IMR-90 (cell line): ENCODE measurements around the gene CPSF4L. TPM values are rescaled to one million over a fixed set of nuclear protein-coding genes. Genes with fewer than 3 reads are reported as not detected.

Experiments used
- ATAC-seq: fragments of 200-7000 bp; cut with Tn5 transposase; 2 replicates; pipeline ENCODE4 v1.9.1; 2020; ENCODE audit warnings: low read depth, mild to moderate bottlenecking, moderate library complexity
- BruUV-seq: library from RNA; stranded (reverse); fragments of 400-500 nt; replicated peaks from 2 replicates; lab custom pipeline; 2021; lab: Mats Ljungman, UMichigan
- CTCF ChIA-PET: fragments of 300-600 bp; formaldehyde crosslinking; extraction: SDS; loops from one replicate; lab custom pipeline; 2021; ENCODE audit warnings: antibody characterized with exemption; lab: Yijun Ruan, JAX
- POLR2A ChIA-PET: fragments of 300-600 bp; sonication (Branson Sonifier 250); formaldehyde crosslinking; loops from one replicate; lab custom pipeline; 2022; ENCODE audit warnings: antibody characterized with exemption; ENCODE audit not compliant: unreplicated experiment; lab: Charles Lee
- DNase-seq: peaks from one replicate; pipeline ENCODE4 v3.0.0; 2013
- H2AFZ ChIP-seq: replicated peaks from 2 replicates; pipeline ENCODE3; 2013; ENCODE audit warnings: low read length, mild to moderate bottlenecking; ENCODE audit not compliant: poor library complexity
- H2AK5ac ChIP-seq: 2 replicates; pipeline ENCODE4 v1.6.1; 2013; ENCODE audit warnings: low read depth, low read length, inconsistent platforms
- H2AK9ac ChIP-seq: replicated peaks from 2 replicates; pipeline ENCODE3; 2013; ENCODE audit warnings: mild to moderate bottlenecking, low read depth, low read length, moderate library complexity; ENCODE audit not compliant: poor library complexity
- H2BK120ac ChIP-seq: 2 replicates; pipeline ENCODE4 v1.6.1; 2013; ENCODE audit warnings: low read depth, low read length, inconsistent platforms
- H2BK15ac ChIP-seq: 3 replicates; pipeline ENCODE4 v1.6.1; 2013; ENCODE audit warnings: low read depth, low read length, inconsistent platforms
- H2BK20ac ChIP-seq: 2 replicates; pipeline ENCODE4 v1.6.1; 2013; ENCODE audit warnings: low read depth, mild to moderate bottlenecking, inconsistent platforms, low read length, moderate library complexity
- H2BK5ac ChIP-seq: 2 replicates; pipeline ENCODE4 v1.6.1; 2013; ENCODE audit warnings: mild to moderate bottlenecking, low read depth, low read length, inconsistent platforms; ENCODE audit not compliant: poor library complexity, severe bottlenecking
- H3K14ac ChIP-seq: replicated peaks from 2 replicates; pipeline ENCODE4 v1.6.1; 2013; ENCODE audit warnings: low read depth, low read length, inconsistent platforms
- H3K18ac ChIP-seq: 2 replicates; pipeline ENCODE4 v1.6.1; 2013; ENCODE audit warnings: low read depth, low read length, control low read depth
- H3K23ac ChIP-seq: 2 replicates; pipeline ENCODE4 v1.6.1; 2013; ENCODE audit warnings: low read depth, low read length, inconsistent platforms
- H3K27ac ChIP-seq: 2 replicates; pipeline ENCODE4 v1.5.1; 2013; ENCODE audit warnings: mild to moderate bottlenecking, control low read depth, low read length; ENCODE audit not compliant: insufficient read depth
- H3K27me3 ChIP-seq: 2 replicates; pipeline ENCODE4 v1.6.1; 2013; ENCODE audit warnings: low read length; ENCODE audit not compliant: control insufficient read depth, insufficient read depth
- H3K36me3 ChIP-seq: 2 replicates; pipeline ENCODE4 v1.6.1; 2013; ENCODE audit warnings: low read length, mixed read lengths; ENCODE audit not compliant: control insufficient read depth, insufficient read depth
- H3K4ac ChIP-seq: 2 replicates; pipeline ENCODE4 v1.6.1; 2013; ENCODE audit warnings: low read depth, low read length, inconsistent platforms
- H3K4me1 ChIP-seq: 2 replicates; pipeline ENCODE4 v1.6.1; 2013; ENCODE audit warnings: low read length, mixed read lengths; ENCODE audit not compliant: control insufficient read depth, insufficient read depth
- H3K4me2 ChIP-seq: 2 replicates; pipeline ENCODE4 v1.6.1; 2013; ENCODE audit warnings: low read depth, mild to moderate bottlenecking, control low read depth, low read length, moderate library complexity
- H3K4me3 ChIP-seq: 2 replicates; pipeline ENCODE4 v1.5.1; 2013; ENCODE audit warnings: low read depth, mild to moderate bottlenecking, control low read depth, low read length, moderate library complexity; ENCODE audit not compliant: insufficient read depth
- H3K56ac ChIP-seq: 2 replicates; pipeline ENCODE4 v1.6.1; 2013; ENCODE audit warnings: low read length, inconsistent platforms; ENCODE audit not compliant: insufficient read depth; ENCODE audit errors: extremely low read depth
- H3K79me1 ChIP-seq, 2 experiments: 2 replicates each; pipeline ENCODE4 v1.6.1; 2013; ENCODE audit warnings: low read length in 2 of 2, inconsistent platforms in 1 of 2, low read depth in 1 of 2
- H3K9ac ChIP-seq: 2 replicates; pipeline ENCODE4 v1.6.1; 2013; ENCODE audit warnings: low read depth, low read length, control low read depth
- H3K9me1 ChIP-seq: 2 replicates; pipeline ENCODE4 v1.6.1; 2013; ENCODE audit warnings: low read length, inconsistent platforms; ENCODE audit not compliant: insufficient read depth
- H3K9me3 ChIP-seq: 2 replicates; pipeline ENCODE4 v1.6.1; 2013; ENCODE audit warnings: low read length; ENCODE audit not compliant: control insufficient read depth, insufficient read depth
- H4K20me1 ChIP-seq: 2 replicates; pipeline ENCODE4 v1.6.1; 2013; ENCODE audit warnings: low read length, inconsistent platforms; ENCODE audit not compliant: insufficient read depth
- H4K5ac ChIP-seq: 2 replicates; pipeline ENCODE4 v1.6.1; 2013; ENCODE audit warnings: mild to moderate bottlenecking, low read depth, low read length, control low read depth
- H4K8ac ChIP-seq, 2 experiments: 2 replicates each; pipeline ENCODE4 v1.6.1; 2013; ENCODE audit warnings: low read depth in 2 of 2, low read length in 2 of 2, control low read depth in 1 of 2, inconsistent platforms in 1 of 2
- H4K91ac ChIP-seq: 2 replicates; pipeline ENCODE4 v1.6.1; 2013; ENCODE audit warnings: low read depth, low read length, inconsistent platforms; ENCODE audit not compliant: insufficient read depth
- POLR2A ChIP-seq: IDR thresholded peaks from 2 replicates; pipeline ENCODE4 v1.6.1; 2012; ENCODE audit warnings: mild to moderate bottlenecking, low read depth, low read length
- WGBS, 2 experiments: methylation state at CpG; one replicate each; pipeline versions ENCODE4 v1.1.5 to v1.1.7; 2013; ENCODE audit warnings: missing lambda C conversion rate in 2 of 2; ENCODE audit not compliant: insufficient read length in 1 of 2; ENCODE audit errors: extremely low coverage in 2 of 2; 5-methylcytosine and 5-hydroxymethylcytosine counted together
- dilution Hi-C: fragments of 300-500 bp; cut with HindIII; formaldehyde crosslinking; loops from one replicate; pipeline ENCODE4 v1.14.3; 2018; ENCODE audit warnings: low sequenced_read_pairs; ENCODE audit not compliant: unreplicated experiment
- in situ Hi-C: fragments of 300-500 bp; cut with MboI; formaldehyde crosslinking; loops from 3 replicates; pipeline ENCODE4 v1.14.3; 2019; ENCODE audit warnings: low sequenced_read_pairs, inconsistent platforms, mixed read lengths
- intact Hi-C: fragments of 100-400 bp; cut with micrococcal nuclease; formaldehyde crosslinking; loops from 2 replicates; pipeline ENCODE4 v1.10.0; 2022
- polyA plus RNA-seq, 3 experiments: library from polyadenylated mRNA; depleted of rRNA; stranded (reverse); fragments of >200 nt; gene quantifications; 2 replicates each; pipeline ENCODE4 v1.2.3, GENCODE V29; 2012; ENCODE audit warnings: low replicate concordance in 1 of 3
- total RNA-seq: library from RNA; depleted of rRNA; stranded (reverse); fragments of >200 nt; gene quantifications from 2 replicates; pipeline ENCODE4 v1.2.3, GENCODE V29; 2012

The CPSF4L gene
- total and polyA plus RNA-seq, 2 of the 4 experiments (the other 2 are of a cell fraction), result not detected

DNA sequence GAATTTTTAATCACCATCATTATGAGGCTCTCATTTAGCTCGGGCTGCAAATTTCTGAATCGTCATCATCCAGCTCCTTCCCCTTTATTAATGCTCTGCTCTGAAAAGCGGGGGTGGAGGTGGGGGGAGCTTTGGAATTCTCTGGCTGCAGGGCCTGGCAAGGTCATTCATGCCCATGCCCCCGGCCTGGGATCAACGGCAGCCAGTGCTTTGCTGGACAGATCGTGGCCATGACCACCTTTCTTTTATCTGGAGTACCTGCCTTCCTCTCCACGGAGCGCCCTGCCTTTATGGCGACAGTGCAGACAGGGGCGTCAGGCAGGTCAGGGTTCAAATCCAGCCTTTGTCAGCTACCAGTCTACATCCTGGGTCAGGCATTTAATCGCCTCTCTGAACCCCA is 5.1 kb upstream of the CPSF4L start:
- ATAC-seq, result no peak
- Histone ChIP-seq H2BK120ac (no peak overlapping the region), H2AK5ac (no peak overlapping the region), H3K27ac (no peak overlapping the region), H2AFZ (no peak overlapping the region), H3K56ac (no peak overlapping the region), H3K4me3 (no peak overlapping the region), H3K14ac (no peak overlapping the region), H4K91ac (no peak overlapping the region), H3K4ac (no peak overlapping the region), H2BK20ac (no peak overlapping the region), H4K5ac (no peak overlapping the region), H2AK9ac (no peak overlapping the region), H4K20me1 (no peaks in the 10 kb centered on the region), H3K9me3 (peaks cover 3% of the 10 kb centered on the region), H3K36me3 (no peaks in the 10 kb centered on the region), H3K23ac (no peak overlapping the region), H3K18ac (no peak overlapping the region), H3K27me3 (no peaks in the 10 kb centered on the region), H4K8ac (no peak overlapping the region), H3K79me1 (no peaks in the 10 kb centered on the region), H3K4me1 (no peaks in the 10 kb centered on the region), H2BK15ac (no peak overlapping the region), H3K9me1 (peaks cover 3% of the 10 kb centered on the region; the same call in 1 of the 2 replicates), H3K4me2 (no peak overlapping the region), H3K9ac (no peak overlapping the region), H2BK5ac (no peak overlapping the region)
- ChIA-PET POLR2A (no interaction called here), CTCF (interaction anchor here (1.0 kb wide), 1 partner anchor 12 kb away, joined by 3 read pairs; no protein-coding TSS in a partner anchor)
- BruUV-seq, result no TSS peak
- no peak for TF ChIP-seq POLR2A
- intact Hi-C loops, result no loop called here
- DNase-seq, result no peak
- 79% methylated on average over 7 of the region's 11 CpGs; no CpG with 5 or more reads in 1 of the 2 experiments for WGBS, 2 experiments
- dilution Hi-C loops, result no loop called here
- in situ Hi-C loops, result loop anchor here (25.0 kb wide), 2 partner anchors 271 to 921 kb away; no protein-coding TSS in a partner anchor
